Right ventricle myocardium superior (tissue), 1 donor: ENCODE measurements around the gene PCDHA1. TPM values are rescaled to one million over a fixed set of nuclear protein-coding genes. Genes with fewer than 3 reads are reported as not detected.
"Not testable (repeated sequence)": the region's sequence is repeated elsewhere in the genome, so short reads cannot be mapped to it uniquely, and the experiment has no call there.

Experiments used
- ATAC-seq: fragments of 200-7000 bp; cut with Tn5 transposase; one replicate; pipeline ENCODE4 v1.9.1; 2020; ENCODE audit warnings: mild to moderate bottlenecking; ENCODE audit not compliant: poor library complexity
- DNase-seq: peaks from one replicate; pipeline ENCODE4 v3.0.0-alpha.2; 2020
- intact Hi-C: fragments of 100-400 bp; cut with DNase I; formaldehyde crosslinking; loops from one replicate; pipeline ENCODE4 v1.11.2; 2022
- total RNA-seq: library from RNA; stranded (reverse); fragmentation: NEBNext Ultra II Directional; extraction: Animal tissue kit (Norgen Biotek cat#: 25700); gene quantifications from one replicate; pipeline ENCODE4 v1.2.1, GENCODE V29; 2021
- donor health status: DM: no; HTN: yes; CAD: no; lungs with severe emphysema.

PCDHA1 gene
- total RNA-seq, 1 donor from 2014 or later: not detected

DNA sequence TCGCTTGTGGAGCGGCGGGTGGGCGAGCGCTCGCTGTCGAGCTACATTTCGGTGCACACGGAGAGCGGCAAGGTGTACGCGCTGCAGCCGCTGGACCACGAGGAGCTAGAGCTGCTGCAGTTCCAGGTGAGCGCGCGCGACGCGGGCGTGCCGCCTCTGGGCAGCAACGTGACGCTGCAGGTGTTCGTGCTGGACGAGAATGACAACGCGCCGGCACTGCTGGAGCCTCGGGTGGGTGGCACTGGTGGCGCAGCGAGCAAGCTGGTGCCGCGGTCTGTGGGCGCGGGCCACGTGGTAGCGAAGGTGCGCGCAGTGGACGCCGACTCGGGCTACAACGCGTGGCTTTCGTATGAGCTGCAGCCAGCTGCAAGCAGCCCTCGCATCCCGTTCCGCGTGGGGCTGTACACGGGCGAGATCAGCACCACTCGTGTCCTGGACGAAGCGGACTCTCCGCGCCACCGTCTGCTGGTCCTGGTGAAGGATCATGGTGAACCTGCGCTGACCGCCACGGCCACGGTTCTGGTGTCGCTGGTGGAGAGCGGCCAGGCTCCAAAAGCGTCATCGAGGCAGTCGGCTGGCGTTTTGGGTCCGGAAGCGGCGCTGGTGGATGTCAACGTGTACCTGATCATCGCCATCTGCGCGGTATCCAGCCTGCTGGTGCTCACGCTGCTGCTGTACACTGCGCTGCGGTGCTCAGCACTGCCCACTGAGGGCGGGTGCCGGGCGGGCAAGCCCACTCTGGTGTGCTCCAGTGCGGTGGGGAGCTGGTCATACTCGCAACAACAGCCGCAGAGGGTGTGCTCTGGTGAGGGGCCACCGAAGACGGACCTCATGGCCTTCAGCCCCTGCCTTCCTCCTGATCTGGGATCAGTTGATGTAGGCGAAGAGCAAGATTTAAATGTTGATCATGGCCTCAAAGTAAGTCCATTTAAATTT lies 57.1 kb downstream of the PCDHA1 start:
- intact Hi-C loops: no loop called here
- ATAC-seq: no peak
- no peak for DNase-seq

DNA sequence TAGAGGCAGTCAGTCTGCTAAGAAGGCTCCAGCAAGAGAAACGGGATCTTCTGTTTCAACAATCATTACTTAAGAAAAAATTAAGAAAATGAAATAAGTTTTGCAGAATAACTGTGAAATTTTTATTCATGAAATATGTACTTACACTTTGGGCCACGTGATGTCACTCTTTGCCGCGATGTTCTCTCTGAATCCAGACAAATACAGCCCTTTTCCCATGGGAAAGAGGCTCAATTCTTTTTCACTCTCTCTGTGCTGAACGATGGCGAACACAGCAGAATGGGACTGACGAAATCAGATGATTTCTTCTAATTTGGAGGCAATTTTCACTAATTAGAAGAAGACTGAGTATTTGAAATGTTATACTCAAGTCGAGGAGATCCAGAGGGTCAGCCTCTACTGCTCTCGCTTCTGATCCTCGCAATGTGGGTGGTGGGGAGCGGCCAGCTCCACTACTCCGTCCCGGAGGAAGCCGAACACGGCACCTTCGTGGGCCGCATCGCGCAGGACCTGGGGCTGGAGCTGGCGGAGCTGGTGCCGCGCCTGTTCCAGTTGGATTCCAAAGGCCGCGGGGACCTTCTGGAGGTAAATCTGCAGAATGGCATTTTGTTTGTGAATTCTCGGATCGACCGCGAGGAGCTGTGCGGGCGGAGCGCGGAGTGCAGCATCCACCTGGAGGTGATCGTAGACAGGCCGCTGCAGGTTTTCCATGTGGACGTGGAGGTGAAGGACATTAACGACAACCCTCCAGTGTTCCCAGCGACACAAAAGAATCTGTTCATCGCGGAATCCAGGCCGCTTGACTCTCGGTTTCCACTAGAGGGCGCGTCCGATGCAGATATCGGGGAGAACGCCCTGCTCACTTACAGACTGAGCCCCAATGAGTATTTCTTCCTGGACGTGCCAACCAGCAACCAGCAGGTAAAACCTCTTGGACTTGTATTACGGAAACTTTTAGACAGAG lies 62.5 kb downstream of the PCDHA1 start, which contains the start of gene PCDHA9:
PCDHA9 (plus strand) TSS at position 244 of the 964 bp plus-strand sequence; CDS start at position 358, 114 bp downstream.
- ATAC-seq, intact Hi-C loops, DNase-seq: not testable (repeated sequence)

DNA sequence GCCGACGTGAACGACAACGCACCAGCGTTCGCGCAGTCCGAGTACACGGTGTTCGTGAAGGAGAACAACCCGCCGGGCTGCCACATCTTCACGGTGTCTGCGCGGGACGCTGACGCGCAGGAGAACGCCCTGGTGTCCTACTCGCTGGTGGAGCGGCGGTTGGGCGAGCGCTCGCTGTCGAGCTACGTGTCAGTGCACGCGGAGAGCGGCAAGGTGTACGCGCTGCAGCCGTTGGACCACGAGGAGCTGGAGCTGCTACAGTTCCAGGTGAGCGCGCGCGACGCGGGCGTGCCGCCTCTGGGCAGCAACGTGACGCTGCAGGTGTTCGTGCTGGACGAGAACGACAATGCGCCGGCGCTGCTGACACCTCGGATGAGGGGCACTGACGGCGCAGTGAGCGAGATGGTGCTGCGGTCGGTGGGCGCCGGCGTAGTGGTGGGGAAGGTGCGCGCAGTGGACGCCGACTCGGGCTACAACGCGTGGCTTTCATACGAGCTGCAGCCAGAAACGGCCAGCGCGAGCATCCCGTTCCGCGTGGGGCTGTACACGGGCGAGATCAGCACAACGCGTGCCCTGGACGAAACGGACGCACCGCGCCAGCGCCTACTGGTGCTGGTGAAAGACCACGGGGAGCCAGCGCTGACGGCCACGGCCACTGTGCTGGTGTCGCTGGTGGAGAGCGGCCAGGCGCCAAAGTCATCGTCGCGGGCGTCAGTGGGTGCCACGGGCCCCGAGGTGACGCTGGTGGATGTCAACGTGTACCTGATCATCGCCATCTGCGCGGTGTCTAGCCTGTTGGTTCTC lies 64.1 kb downstream of the PCDHA1 start:
- intact Hi-C loops, DNase-seq: not testable (repeated sequence)

DNA sequence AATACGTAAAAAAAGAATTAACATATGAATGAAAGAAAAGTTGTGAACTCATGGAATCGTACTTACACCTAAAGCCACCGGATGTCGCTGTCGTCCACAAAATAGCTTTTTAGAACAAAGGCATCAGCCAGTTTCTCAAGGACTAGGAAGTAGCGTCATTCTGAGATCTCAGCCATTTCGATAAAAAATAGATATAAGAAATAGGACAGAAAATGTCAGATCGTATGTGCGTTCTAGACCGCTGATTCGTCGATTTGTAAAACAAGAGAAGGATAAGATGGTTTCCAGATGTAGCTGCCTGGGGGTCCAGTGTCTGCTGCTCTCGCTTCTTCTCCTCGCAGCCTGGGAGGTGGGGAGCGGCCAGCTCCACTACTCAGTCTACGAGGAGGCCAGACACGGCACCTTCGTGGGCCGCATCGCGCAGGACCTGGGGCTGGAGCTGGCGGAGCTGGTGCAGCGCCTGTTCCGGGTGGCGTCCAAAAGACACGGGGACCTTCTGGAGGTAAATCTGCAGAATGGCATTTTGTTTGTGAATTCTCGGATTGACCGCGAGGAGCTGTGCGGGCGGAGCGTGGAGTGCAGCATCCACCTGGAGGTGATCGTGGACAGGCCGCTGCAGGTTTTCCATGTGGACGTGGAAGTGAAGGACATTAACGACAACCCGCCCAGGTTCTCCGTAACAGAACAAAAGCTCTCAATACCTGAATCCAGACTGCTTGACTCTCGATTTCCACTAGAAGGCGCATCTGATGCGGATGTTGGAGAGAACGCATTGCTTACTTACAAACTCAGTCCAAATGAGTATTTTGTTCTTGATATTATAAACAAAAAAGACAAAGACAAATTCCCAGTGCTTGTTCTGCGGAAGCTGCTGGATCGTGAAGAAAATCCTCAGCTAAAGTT lies 70.1 kb downstream of the PCDHA1 start, which contains the start of gene PCDHA10:
PCDHA10 (plus strand) TSS at position 126 of the 903 bp plus-strand sequence; CDS start at position 278, 152 bp downstream.
- ATAC-seq: no peak
- intact Hi-C loops: no loop called here
- DNase-seq: no peak

More for the DNA sequence above, 64.1 kb downstream of the PCDHA1 start:
- not testable (repeated sequence) for ATAC-seq

DNA sequence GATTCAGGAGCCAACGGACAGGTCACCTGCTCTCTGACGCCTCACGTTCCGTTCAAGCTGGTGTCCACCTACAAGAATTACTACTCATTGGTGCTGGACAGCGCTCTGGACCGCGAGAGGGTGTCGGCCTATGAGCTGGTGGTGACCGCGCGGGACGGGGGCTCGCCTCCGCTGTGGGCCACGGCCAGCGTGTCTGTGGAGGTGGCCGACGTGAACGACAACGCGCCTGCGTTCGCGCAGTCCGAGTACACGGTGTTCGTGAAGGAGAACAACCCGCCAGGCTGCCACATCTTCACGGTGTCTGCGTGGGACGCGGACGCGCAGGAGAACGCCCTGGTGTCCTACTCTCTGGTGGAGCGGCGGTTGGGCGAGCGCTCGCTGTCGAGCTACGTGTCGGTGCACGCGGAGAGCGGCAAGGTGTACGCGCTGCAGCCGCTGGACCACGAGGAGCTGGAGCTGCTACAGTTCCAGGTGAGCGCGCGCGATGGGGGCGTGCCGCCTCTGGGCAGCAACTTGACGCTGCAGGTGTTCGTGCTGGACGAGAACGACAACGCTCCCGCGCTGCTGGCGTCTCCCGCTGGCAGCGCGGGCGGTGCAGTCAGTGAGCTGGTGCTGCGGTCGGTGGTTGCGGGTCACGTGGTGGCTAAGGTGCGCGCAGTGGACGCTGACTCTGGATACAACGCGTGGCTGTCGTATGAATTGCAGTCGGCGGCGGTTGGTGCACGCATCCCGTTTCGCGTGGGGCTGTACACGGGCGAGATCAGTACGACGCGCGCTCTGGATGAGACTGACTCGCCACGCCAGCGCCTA lies 71.4 kb downstream of the PCDHA1 start:
- DNase-seq: no peak
- intact Hi-C loops: no loop called here
- no peak for ATAC-seq

DNA sequence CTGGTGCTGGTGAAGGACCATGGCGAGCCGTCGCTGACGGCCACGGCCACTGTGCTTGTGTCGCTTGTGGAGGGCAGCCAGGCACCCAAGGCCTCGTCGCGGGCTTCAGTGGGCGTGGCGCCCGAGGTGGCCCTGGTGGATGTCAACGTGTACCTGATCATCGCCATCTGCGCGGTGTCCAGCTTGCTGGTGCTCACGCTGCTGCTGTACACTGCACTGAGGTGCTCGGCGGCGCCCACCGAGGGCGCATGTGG lies 72.0 kb downstream of the PCDHA1 start:
- DNase-seq (no peak), ATAC-seq (no peak)
- intact Hi-C loops: no loop called here

DNA sequence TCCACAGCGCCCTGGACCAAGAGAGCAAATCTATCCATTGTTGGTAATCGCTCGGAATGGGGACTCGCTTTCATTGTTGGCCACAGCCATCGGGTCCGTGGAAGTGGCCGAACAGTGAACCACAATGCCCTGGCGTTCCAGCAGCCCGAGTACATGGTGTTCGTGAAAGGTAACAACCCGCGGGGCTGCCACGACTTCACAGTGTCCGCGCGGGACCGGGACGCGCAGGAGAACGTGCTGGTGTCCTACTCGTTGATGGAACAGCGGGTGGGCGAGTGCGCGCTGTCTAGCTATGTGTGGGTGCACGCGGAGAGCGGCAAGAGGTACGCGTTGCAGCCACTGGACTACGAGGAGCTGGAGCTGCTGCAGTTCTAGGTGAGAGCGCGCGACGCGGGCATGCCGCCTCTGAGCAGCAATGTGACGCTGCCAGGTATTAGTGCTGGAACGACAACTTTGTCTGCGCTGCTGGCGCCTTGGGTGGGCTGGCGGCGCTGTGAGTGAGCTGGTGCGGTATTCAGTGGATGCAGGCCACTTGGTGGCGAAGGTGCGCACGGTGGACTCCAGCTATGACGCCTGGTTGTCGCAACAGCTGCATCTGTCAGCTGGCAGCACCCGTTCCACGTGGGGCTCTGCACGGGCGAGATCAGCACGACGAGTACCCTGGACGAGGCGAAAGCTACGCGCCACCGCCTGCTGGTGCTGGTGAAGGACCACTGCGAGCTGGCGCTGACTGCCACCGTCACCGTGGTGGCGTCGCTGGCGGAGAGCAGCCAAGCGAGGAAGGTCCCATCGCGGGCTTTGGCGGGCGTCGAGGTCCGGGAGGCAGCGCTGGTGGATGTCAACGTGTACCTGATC lies 76.7 kb downstream of the PCDHA1 start:
- DNase-seq: no peak
- no peak for ATAC-seq
- intact Hi-C loops: no loop called here

DNA sequence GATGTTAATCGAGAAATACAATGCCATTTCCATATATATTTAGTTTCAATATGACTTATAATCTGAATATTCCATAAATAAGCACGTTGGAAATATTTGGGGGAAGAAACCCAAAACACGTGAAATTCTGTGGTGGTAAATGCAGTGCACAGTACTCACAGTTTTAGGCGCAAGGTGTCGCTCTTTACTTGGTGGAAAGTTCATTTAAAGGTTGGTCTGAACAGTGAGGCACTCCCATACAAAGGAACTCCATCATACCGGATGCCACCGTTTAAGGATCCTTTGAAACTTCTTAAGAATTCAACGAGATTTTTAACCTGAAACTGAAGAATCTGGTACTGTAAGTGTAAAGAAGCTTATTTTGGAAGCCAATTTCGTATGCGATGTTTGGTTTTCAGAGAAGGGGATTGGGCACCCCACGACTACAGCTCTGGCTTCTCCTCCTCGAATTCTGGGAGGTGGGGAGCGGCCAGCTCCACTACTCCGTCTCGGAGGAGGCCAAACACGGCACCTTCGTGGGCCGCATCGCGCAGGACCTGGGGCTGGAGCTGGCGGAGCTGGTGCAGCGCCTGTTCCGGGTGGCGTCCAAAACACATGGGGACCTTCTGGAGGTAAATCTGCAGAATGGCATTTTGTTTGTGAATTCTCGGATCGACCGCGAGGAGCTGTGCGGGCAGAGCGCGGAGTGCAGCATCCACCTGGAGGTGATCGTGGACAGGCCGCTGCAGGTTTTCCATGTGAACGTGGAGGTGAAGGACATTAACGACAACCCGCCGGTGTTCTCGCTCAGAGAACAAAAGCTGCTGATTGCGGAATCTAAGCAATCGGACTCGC lies 83.0 kb downstream of the PCDHA1 start, which contains the start of gene PCDHA11:
PCDHA11 (plus strand) TSS at position 237 of the 834 bp plus-strand sequence; CDS start at position 384, 147 bp downstream.
- intact Hi-C loops: no loop called here
- DNase-seq: no peak
- ATAC-seq: no peak

DNA sequence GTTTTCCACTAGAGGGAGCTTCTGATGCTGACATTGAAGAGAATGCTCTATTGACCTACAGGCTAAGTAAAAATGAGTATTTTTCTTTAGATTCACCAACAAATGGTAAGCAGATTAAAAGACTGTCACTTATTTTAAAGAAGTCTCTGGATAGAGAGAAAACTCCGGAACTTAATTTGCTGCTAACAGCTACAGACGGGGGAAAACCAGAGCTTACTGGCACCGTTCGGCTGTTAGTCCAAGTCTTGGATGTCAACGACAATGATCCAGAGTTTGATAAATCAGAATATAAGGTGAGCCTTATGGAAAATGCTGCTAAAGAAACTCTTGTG lies 83.6 kb downstream of the PCDHA1 start:
- ATAC-seq: no peak
- intact Hi-C loops: no loop called here
- DNase-seq: no peak

DNA sequence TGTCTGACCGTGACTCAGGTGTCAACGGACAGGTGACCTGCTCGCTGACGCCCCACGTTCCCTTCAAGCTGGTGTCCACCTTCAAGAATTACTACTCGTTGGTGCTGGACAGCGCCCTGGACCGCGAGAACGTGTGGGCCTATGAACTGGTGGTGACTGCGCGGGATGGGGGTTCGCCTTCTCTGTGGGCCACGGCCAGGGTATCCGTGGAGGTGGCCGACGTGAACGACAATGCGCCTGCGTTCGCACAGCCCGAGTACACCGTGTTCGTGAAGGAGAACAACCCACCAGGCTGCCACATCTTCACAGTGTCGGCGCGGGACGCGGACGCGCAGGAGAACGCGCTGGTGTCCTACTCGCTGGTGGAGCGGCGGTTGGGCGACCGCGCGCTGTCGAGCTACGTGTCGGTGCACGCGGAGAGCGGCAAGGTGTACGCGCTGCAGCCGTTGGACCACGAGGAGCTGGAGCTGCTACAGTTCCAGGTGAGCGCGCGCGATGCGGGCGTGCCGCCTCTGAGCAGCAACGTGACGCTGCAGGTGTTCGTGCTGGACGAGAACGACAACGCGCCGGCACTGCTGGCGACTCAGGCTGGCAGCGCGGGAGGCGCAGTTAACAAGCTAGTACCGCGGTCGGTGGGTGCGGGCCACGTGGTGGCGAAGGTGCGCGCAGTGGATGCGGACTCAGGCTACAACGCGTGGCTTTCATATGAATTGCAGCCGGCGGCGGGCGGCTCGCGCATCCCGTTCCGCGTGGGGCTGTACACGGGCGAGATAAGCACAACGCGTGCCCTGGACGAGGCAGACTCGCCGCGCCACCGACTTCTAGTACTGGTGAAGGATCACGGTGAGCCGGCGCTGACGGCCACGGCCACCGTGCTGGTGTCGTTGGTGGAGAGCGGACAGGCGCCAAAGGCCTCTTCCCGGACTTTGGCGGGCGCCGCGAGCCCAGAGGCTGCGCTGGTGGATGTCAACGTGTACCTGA lies 84.6 kb downstream of the PCDHA1 start:
- no peak for ATAC-seq
- no peak for DNase-seq
- intact Hi-C loops: no loop called here

DNA sequence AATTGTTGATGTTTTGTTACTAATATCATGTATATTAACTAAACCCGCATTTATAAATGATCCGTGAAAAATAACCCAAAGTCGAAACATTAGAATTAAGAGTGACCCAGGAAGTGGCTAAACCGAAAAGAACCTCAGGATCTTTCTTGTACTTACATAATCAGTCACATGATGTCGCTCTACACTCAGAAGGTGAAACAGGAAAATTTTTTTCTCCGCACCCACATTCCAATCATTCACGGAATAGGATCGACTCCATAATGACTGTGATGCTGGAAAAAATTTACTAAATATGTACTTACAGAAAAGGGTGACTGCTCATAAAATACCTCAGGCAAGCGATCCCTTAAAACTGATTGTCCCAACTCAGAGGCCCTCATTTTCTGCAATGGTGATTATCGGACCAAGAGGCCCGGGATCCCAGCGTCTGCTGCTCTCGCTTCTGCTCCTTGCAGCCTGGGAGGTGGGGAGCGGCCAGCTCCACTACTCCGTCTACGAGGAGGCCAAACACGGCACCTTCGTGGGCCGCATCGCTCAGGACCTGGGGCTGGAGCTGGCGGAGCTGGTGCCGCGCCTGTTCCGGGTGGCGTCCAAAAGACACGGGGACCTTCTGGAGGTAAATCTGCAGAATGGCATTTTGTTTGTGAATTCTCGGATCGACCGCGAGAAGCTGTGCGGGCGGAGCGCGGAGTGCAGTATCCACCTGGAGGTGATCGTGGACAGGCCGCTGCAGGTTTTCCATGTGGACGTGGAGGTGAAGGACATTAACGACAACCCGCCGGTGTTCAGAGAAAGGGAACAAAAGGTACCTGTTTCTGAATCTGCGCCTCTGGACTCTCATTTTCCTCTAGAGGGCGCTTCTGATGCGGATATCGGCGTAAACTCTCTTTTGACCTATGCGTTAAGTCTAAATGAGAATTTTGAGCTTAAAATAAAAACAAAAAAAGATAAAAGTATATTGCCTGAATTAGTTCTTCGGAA lies 89.4 kb downstream of the PCDHA1 start, which contains the start of gene PCDHA12:
PCDHA12 (plus strand) TSS at position 224 of the 981 bp plus-strand sequence; CDS start at position 389, 165 bp downstream.
- intact Hi-C loops: no loop called here
- DNase-seq (no peak), ATAC-seq (no peak)

DNA sequence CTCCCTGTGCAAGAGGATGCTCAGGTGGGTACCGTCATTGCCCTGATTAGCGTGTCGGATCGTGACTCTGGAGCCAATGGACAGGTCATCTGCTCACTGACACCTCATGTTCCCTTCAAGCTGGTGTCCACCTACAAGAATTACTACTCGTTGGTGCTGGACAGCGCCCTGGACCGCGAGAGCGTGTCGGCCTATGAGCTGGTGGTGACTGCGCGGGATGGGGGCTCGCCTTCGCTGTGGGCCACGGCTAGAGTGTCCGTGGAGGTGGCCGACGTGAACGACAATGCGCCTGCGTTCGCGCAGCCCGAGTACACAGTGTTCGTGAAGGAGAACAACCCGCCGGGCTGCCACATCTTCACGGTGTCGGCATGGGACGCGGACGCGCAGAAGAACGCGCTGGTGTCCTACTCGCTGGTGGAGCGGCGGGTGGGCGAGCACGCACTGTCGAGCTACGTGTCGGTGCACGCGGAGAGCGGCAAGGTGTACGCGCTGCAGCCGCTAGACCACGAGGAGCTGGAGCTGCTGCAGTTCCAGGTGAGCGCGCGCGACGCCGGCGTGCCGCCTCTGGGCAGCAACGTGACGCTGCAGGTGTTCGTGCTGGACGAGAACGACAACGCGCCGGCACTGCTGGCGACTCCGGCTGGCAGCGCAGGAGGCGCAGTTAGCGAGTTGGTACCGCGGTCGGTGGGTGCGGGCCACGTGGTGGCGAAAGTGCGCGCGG lies 90.8 kb downstream of the PCDHA1 start:
- ATAC-seq, DNase-seq, intact Hi-C loops: not testable (repeated sequence)
